HCT116 (cell line): ENCODE results near the gene OTOP1. TPM values are rescaled to one million over a fixed set of nuclear protein-coding genes. Genes with fewer than 3 reads are reported as not detected.

Experiments
- ATAC-seq: fragments of 200-7000 bp; cut with Tn5 transposase; 2 replicates; pipeline ENCODE4 v1.9.1; 2020; ENCODE audit warnings: mild to moderate bottlenecking, moderate library complexity
- BruUV-seq: library from RNA; stranded (reverse); fragments of 400-500 nt; replicated peaks from 2 replicates; lab custom pipeline; 2021; lab: Mats Ljungman, UMichigan
- CTCF ChIA-PET: fragments of 300-600 bp; sonication (Branson Sonifier 250); formaldehyde crosslinking; loops from one replicate; lab custom pipeline; 2021; ENCODE audit warnings: antibody characterized with exemption; lab: Charles Lee
- POLR2A ChIA-PET: fragments of 300-600, 350-600 bp; sonication (Branson Sonifier 250); formaldehyde crosslinking; loops from one replicate; lab custom pipeline; 2021; ENCODE audit warnings: antibody characterized with exemption; lab: Charles Lee
- RAD21 ChIA-PET, 2 experiments: fragments of 300-600 bp; sonication (Branson Sonifier 250); formaldehyde crosslinking; loops; one replicate each; lab custom pipeline; 2023; ENCODE audit warnings: low total read pairs in 2 of 2; ENCODE audit not compliant: uncharacterized antibody in 2 of 2, unreplicated experiment in 2 of 2, low non-redundant PET in 1 of 2; lab: Charles Lee
- DNase-seq: peaks from one replicate; pipeline ENCODE4 v3.0.0-alpha.2; 2010; ENCODE audit warnings: low read depth, low spot score
- H2AFZ ChIP-seq: fragments of 200-600 bp; shearing (Covaris generic), sonication (generic); 2 replicates; pipeline ENCODE4 v1.6.1; 2017; ENCODE audit warnings: low read depth, mixed run types, mixed read lengths, antibody characterized with exemption, low read length; ENCODE audit not compliant: poor library complexity, severe bottlenecking
- H3K27ac ChIP-seq: 2 replicates; pipeline ENCODE4 v1.5.1; 2012; ENCODE audit warnings: low read depth, low read length
- H3K27me3 ChIP-seq: fragments of 200-600 bp; sonication (generic); 2 replicates; pipeline ENCODE4 v1.6.1; 2016; ENCODE audit warnings: mixed run types, low read length, mixed read lengths; ENCODE audit not compliant: insufficient read depth
- H3K36me3 ChIP-seq, 2 experiments: fragments of 200-500 bp in 1 of 2; fragments of 200-600 bp in 1 of 2; sonication (Bioruptor generic) in 1 of 2; sonication (generic) in 1 of 2; 2 replicates each; pipeline versions ENCODE4 v1.5.1 to v1.6.1; 2014 to 2016; ENCODE audit warnings: low read length in 2 of 2, inconsistent platforms in 1 of 2, mixed read lengths in 1 of 2, mixed run types in 1 of 2; ENCODE audit not compliant: insufficient read depth in 2 of 2, control insufficient read depth in 1 of 2
- H3K4me1 ChIP-seq, 2 experiments: fragments of 200-600 bp in 1 of 2; sonication (generic) in 1 of 2; 2 replicates each; pipeline versions ENCODE4 v1.5.1 to v1.6.1; 2012 to 2017; ENCODE audit warnings: low read length in 2 of 2, inconsistent platforms in 1 of 2, mild to moderate bottlenecking in 1 of 2, mixed read lengths in 1 of 2, mixed run types in 1 of 2, moderate library complexity in 1 of 2; ENCODE audit not compliant: insufficient read depth in 2 of 2, control insufficient read depth in 1 of 2
- H3K4me2 ChIP-seq: fragments of 200-600 bp; sonication (generic); 2 replicates; pipeline ENCODE4 v1.6.1; 2017; ENCODE audit warnings: mixed run types, low read length, mixed read lengths
- H3K4me3 ChIP-seq, 2 experiments: fragments of 200-600 bp in 1 of 2; sonication (generic) in 1 of 2; replicated peaks in 1 of 2; 2 replicates each; pipeline ENCODE4 v1.5.1; 2011 to 2016; ENCODE audit warnings: low read length in 2 of 2, control low read depth in 1 of 2, low read depth in 1 of 2, mild to moderate bottlenecking in 1 of 2, mixed read lengths in 1 of 2, mixed run types in 1 of 2
- H3K79me2 ChIP-seq: fragments of 200-600 bp; sonication (generic); 2 replicates; pipeline ENCODE4 v1.6.1; 2017; ENCODE audit warnings: mild to moderate bottlenecking, mixed run types, low read length, moderate library complexity, mixed read lengths; ENCODE audit not compliant: insufficient read depth
- H3K9ac ChIP-seq: fragments of 200-600 bp; sonication (generic); 2 replicates; pipeline ENCODE4 v1.6.1; 2016; ENCODE audit warnings: low read length, mixed read lengths
- H3K9me2 ChIP-seq: fragments of 200-600 bp; sonication (generic), shearing (Covaris generic); 2 replicates; pipeline ENCODE4 v1.6.1; 2017; ENCODE audit warnings: mixed run types, mild to moderate bottlenecking, moderate library complexity; ENCODE audit not compliant: insufficient read depth
- H3K9me3 ChIP-seq, 2 experiments: fragments of 200-500 bp in 1 of 2; fragments of 200-600 bp in 1 of 2; sonication (Bioruptor generic) in 1 of 2; sonication (generic) in 1 of 2; 2 replicates each; pipeline ENCODE4 v1.6.1; 2014 to 2017; ENCODE audit warnings: low read length in 2 of 2, mixed read lengths in 2 of 2, inconsistent platforms in 1 of 2, low read depth in 1 of 2, mild to moderate bottlenecking in 1 of 2, mixed run types in 1 of 2, moderate library complexity in 1 of 2; ENCODE audit not compliant: control insufficient read depth in 1 of 2, insufficient read depth in 1 of 2
- H4K20me1 ChIP-seq: fragments of 200-600 bp; sonication (generic), shearing (Covaris generic); 2 replicates; pipeline ENCODE4 v1.6.1; 2017; ENCODE audit warnings: mixed run types, mild to moderate bottlenecking, moderate library complexity; ENCODE audit not compliant: insufficient read depth
- ATF3 ChIP-seq: IDR thresholded peaks from 2 replicates; pipeline ENCODE4 v1.6.1; 2012
- CBX3 ChIP-seq: IDR thresholded peaks from 2 replicates; pipeline ENCODE4 v1.6.1; 2012; ENCODE audit warnings: low read depth
- CEBPB ChIP-seq: IDR thresholded peaks from 2 replicates; pipeline ENCODE4 v1.6.1; 2012; ENCODE audit warnings: low read depth
- CTCF ChIP-seq, 3 experiments: fragments of 200-600 bp in 1 of 3; sonication (generic) in 1 of 3; IDR thresholded peaks in 2 of 3; conservative IDR thresholded peaks in 1 of 3; 2 replicates each; pipeline ENCODE4 v1.5.1; 2012 to 2017; ENCODE audit warnings: low read depth in 2 of 3, low read length in 2 of 3, antibody characterized with exemption in 1 of 3, borderline replicate concordance in 1 of 3, control low read depth in 1 of 3, mild to moderate bottlenecking in 1 of 3, mixed read lengths in 1 of 3, mixed run types in 1 of 3, moderate library complexity in 1 of 3; ENCODE audit not compliant: insufficient read depth in 1 of 3
- ELF1 ChIP-seq: IDR thresholded peaks from 2 replicates; pipeline ENCODE4 v1.6.1; 2012; ENCODE audit warnings: low read depth, borderline replicate concordance
- EZH2phosphoT487 ChIP-seq: fragments of 200-600 bp; IDR thresholded peaks from 2 replicates; pipeline ENCODE4 v1.6.1; 2018; ENCODE audit warnings: antibody characterized with exemption, borderline replicate concordance
- FOSL1 ChIP-seq: IDR thresholded peaks from 2 replicates; pipeline ENCODE4 v1.6.1; 2012; ENCODE audit warnings: low read depth
- JUND ChIP-seq: IDR thresholded peaks from 2 replicates; pipeline ENCODE4 v1.6.1; 2012
- POLR2AphosphoS5 ChIP-seq: IDR thresholded peaks from 2 replicates; pipeline ENCODE4 v1.6.1; 2011; ENCODE audit warnings: mild to moderate bottlenecking, low read depth, low read length, moderate library complexity
- REST ChIP-seq: IDR thresholded peaks from 2 replicates; pipeline ENCODE4 v1.6.1; 2012; ENCODE audit warnings: low read depth
- SIN3A ChIP-seq: IDR thresholded peaks from 2 replicates; pipeline ENCODE4 v1.6.1; 2012; ENCODE audit warnings: low read depth
- SP1 ChIP-seq: IDR thresholded peaks from 2 replicates; pipeline ENCODE4 v1.6.1; 2012; ENCODE audit warnings: low read depth
- SRF ChIP-seq: IDR thresholded peaks from 2 replicates; pipeline ENCODE4 v1.6.1; 2012; ENCODE audit warnings: low read depth
- TCF7L2 ChIP-seq: IDR thresholded peaks from 2 replicates; pipeline ENCODE4 v1.7.0; 2011; ENCODE audit warnings: borderline replicate concordance, inconsistent platforms; ENCODE audit not compliant: insufficient read depth, insufficient read length; ENCODE audit errors: extremely low read depth
- ZFX ChIP-seq: fragments of 450-650 bp; IDR thresholded peaks from 2 replicates; pipeline ENCODE4 v1.6.1; 2017
- ZNF274 ChIP-seq: fragments of 200-500 bp; sonication (Bioruptor generic); IDR thresholded peaks from 2 replicates; pipeline ENCODE4 v1.6.1; 2014; ENCODE audit warnings: mild to moderate bottlenecking, low read depth, low read length, inconsistent platforms
- intact Hi-C: fragments of 100-400 bp; cut with micrococcal nuclease; formaldehyde crosslinking; loops from 2 replicates; pipeline ENCODE4 v1.10.0; 2022
- total RNA-seq: library from RNA; stranded (reverse); gene quantifications from one replicate; pipeline ENCODE4 v1.2.1, GENCODE V29; 2021; ENCODE audit not compliant: unreplicated experiment
- TF ChIP-seq, protein P1 (sequence below): IDR thresholded peaks from 2 replicates; pipeline ENCODE4 v1.6.1; 2012
- TF ChIP-seq, protein P2 (sequence below): IDR thresholded peaks from 2 replicates; pipeline ENCODE4 v1.6.1; 2011; ENCODE audit warnings: mild to moderate bottlenecking, low read length, moderate library complexity; ENCODE audit not compliant: insufficient replicate concordance; ENCODE audit errors: extremely low read depth

The OTOP1 gene
- total RNA-seq, 1 experiment from 2014 or later = not detected

DNA sequence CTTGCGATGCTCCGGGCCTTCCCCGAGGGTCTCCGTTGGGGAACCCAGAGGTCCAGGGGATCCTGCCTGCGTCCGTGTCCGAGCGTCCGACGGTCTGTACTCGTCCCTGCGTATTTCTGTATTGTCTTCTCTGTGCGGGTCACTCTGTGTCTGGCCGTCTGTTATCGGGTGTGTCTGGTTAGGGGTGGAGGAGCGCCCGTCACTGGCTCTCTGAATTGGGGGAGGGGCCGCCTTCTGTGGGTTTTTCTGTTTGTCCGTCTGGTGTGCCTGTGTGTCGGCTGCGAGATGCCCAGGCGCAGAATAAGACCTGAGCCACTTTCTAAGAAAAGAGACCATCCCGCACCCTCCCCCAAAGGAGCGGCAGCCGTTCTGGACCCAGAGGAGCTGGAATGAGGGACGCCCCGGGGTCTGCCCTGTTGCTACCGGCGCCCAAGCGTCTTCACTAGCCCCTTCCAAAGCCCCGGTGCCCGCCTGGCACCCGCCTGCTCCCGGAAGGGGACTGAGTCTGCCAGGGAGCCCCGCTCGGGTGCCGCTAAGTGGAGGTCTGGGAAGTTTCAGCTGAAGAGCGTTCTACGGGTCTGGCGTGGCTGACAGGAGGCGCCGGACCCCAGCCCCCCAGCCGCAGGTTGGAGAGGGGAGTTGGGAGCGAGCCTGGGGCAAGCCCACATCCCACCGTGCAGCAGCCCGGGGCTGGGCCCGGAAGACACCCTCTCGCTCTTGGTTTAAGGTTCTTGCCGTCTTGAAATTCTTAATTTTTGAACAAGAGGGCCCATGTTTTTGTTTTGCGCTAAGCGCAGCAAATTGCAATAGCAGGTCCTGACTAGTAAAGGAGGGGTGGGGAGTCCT, 1.0 kb upstream of the OTOP1 start:
- ChIA-PET CTCF (no interaction called here), POLR2A (no interaction called here), RAD21 (no interaction called here)
- H3K4me1 ChIP-seq = no peaks in the 10 kb centered on the region
- no peaks in the 10 kb centered on the region for H3K9me3 ChIP-seq
- H3K9me2 ChIP-seq = no peaks in the 10 kb centered on the region
- H3K79me2 ChIP-seq = no peaks in the 10 kb centered on the region
- no TSS peak for BruUV-seq
- H2AFZ ChIP-seq = no peak overlapping the region
- TF ChIP-seq, protein P1, sequence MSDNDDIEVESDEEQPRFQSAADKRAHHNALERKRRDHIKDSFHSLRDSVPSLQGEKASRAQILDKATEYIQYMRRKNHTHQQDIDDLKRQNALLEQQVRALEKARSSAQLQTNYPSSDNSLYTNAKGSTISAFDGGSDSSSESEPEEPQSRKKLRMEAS = no peak
- TF ChIP-seq EZH2phosphoT487 = no peak
- no peak for TF ChIP-seq SIN3A
- TF ChIP-seq CEBPB = no peak
- TF ChIP-seq ATF3 = no peak
- no peak for TF ChIP-seq CBX3
- no peak for TF ChIP-seq JUND
- TF ChIP-seq REST = no peak
- TF ChIP-seq POLR2AphosphoS5 = no peak
- no peak for TF ChIP-seq SRF
- no peak for TF ChIP-seq FOSL1
- no peak for TF ChIP-seq SP1
- no peak for TF ChIP-seq CTCF (IDR thresholded peaks at IDR 0.05 in 2 of 3, conservative IDR thresholded peaks at IDR 0.05 in 1 of 3; ENCODE audit: borderline replicate concordance in 1 of 3, insufficient read depth in 1 of 3, low read depth in 2 of 3, low read length in 2 of 3)
- TF ChIP-seq TCF7L2 = no peak
- TF ChIP-seq ZNF274 = no peak
- TF ChIP-seq, protein P2, sequence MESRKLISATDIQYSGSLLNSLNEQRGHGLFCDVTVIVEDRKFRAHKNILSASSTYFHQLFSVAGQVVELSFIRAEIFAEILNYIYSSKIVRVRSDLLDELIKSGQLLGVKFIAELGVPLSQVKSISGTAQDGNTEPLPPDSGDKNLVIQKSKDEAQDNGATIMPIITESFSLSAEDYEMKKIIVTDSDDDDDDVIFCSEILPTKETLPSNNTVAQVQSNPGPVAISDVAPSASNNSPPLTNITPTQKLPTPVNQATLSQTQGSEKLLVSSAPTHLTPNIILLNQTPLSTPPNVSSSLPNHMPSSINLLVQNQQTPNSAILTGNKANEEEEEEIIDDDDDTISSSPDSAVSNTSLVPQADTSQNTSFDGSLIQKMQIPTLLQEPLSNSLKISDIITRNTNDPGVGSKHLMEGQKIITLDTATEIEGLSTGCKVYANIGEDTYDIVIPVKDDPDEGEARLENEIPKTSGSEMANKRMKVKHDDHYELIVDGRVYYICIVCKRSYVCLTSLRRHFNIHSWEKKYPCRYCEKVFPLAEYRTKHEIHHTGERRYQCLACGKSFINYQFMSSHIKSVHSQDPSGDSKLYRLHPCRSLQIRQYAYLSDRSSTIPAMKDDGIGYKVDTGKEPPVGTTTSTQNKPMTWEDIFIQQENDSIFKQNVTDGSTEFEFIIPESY = no peak
- no peak for TF ChIP-seq ZFX
- TF ChIP-seq ELF1 = no peak
- no peak overlapping the region for H3K4me2 ChIP-seq
- no peak overlapping the region for H3K4me3 ChIP-seq
- ATAC-seq (no peak), DNase-seq (no peak)
- H3K9ac ChIP-seq = no peak overlapping the region
- H3K27ac ChIP-seq = no peak overlapping the region
- no peaks in the 10 kb centered on the region for H3K36me3 ChIP-seq
- H3K27me3 ChIP-seq = no peaks in the 10 kb centered on the region
- intact Hi-C loops = no loop called here
- no peaks in the 10 kb centered on the region for H4K20me1 ChIP-seq
